Calu3 (cell line): ENCODE measurements around the gene IRX2. TPM values are rescaled to one million over a fixed set of nuclear protein-coding genes. Genes with fewer than 3 reads are reported as not detected.

Source experiments
- BruUV-seq: library from RNA; stranded (reverse); fragments of 400-500 nt; replicated peaks from 2 replicates; lab custom pipeline; 2021; lab: Mats Ljungman, UMichigan
- CTCF ChIA-PET: fragments of 300-600 bp; sonication (Branson Sonifier 250); formaldehyde crosslinking; loops from one replicate; lab custom pipeline; 2022; ENCODE audit warnings: antibody characterized with exemption; lab: Charles Lee
- DNase-seq: peaks from one replicate; pipeline ENCODE4 v3.0.0; 2022
- H3K27ac Mint-ChIP-seq: one replicate; pipeline ENCODE4 v1.8.0; 2022; ENCODE audit warnings: mixed read lengths; ENCODE audit not compliant: unreplicated experiment
- H3K27me3 Mint-ChIP-seq: one replicate; pipeline ENCODE4 v1.8.0; 2022; ENCODE audit warnings: mixed read lengths; ENCODE audit not compliant: unreplicated experiment
- H3K36me3 Mint-ChIP-seq: one replicate; pipeline ENCODE4 v1.8.0; 2022; ENCODE audit warnings: mild to moderate bottlenecking, moderate library complexity, mixed read lengths; ENCODE audit not compliant: insufficient read depth, unreplicated experiment
- H3K4me1 Mint-ChIP-seq: one replicate; pipeline ENCODE4 v1.8.0; 2022; ENCODE audit warnings: mild to moderate bottlenecking, low read depth, mixed read lengths; ENCODE audit not compliant: unreplicated experiment
- H3K4me3 Mint-ChIP-seq: one replicate; pipeline ENCODE4 v1.8.0; 2022; ENCODE audit warnings: mild to moderate bottlenecking, low read depth, moderate library complexity, mixed read lengths; ENCODE audit not compliant: unreplicated experiment
- H3K9me3 Mint-ChIP-seq: one replicate; pipeline ENCODE4 v1.8.0; 2022; ENCODE audit warnings: low read depth, mixed read lengths; ENCODE audit not compliant: unreplicated experiment
- CTCF ChIP-seq: fragments of 200-600 bp; IDR thresholded peaks from one replicate; pipeline ENCODE4 v1.8.0; 2022; ENCODE audit warnings: antibody characterized with exemption; ENCODE audit not compliant: unreplicated experiment
- intact Hi-C: fragments of 100-400 bp; cut with micrococcal nuclease; formaldehyde crosslinking; loops from one replicate; pipeline ENCODE4 v1.10.0; 2022; ENCODE audit not compliant: unreplicated experiment
- total RNA-seq: library from RNA; stranded (reverse); gene quantifications from 2 replicates; pipeline ENCODE4 v1.2.3, GENCODE V29; 2022

Gene IRX2
- total RNA-seq, 1 experiment from 2014 or later = not detected

GRCh38 chr5:2750026-2750757, 1.3 kb downstream of the IRX2 start:
- DNase-seq = no peak
- Mint-ChIP-seq H3K36me3 (no peaks in the 10 kb centered on the region), H3K27ac (no peak overlapping the region), H3K9me3 (peaks cover 3% of the 10 kb centered on the region), H3K27me3 (no peaks in the 10 kb centered on the region), H3K4me3 (no peak overlapping the region), H3K4me1 (no peaks in the 10 kb centered on the region)
- no peak for TF ChIP-seq CTCF
- intact Hi-C loops = no loop called here
- BruUV-seq = no TSS peak
- CTCF ChIA-PET = no interaction called here

GRCh38 chr5:2749514-2750025, 1.9 kb downstream of the IRX2 start:
- BruUV-seq = no TSS peak
- Mint-ChIP-seq H3K9me3 (peaks cover 3% of the 10 kb centered on the region), H3K27me3 (no peaks in the 10 kb centered on the region), H3K36me3 (no peaks in the 10 kb centered on the region), H3K4me3 (no peak overlapping the region), H3K27ac (no peak overlapping the region), H3K4me1 (no peaks in the 10 kb centered on the region)
- no peak for TF ChIP-seq CTCF
- CTCF ChIA-PET = no interaction called here
- intact Hi-C loops = no loop called here
- no peak for DNase-seq

GRCh38 chr5:2748861-2749513, 2.5 kb downstream of the IRX2 start:
- no peak for TF ChIP-seq CTCF
- Mint-ChIP-seq H3K9me3 (no peaks in the 10 kb centered on the region), H3K4me3 (no peak overlapping the region), H3K36me3 (no peaks in the 10 kb centered on the region), H3K4me1 (no peaks in the 10 kb centered on the region), H3K27me3 (no peaks in the 10 kb centered on the region), H3K27ac (no peak overlapping the region)
- DNase-seq = no peak
- intact Hi-C loops = no loop called here
- CTCF ChIA-PET = no interaction called here
- no TSS peak for BruUV-seq

- Mint-ChIP-seq H3K4me3 (no peak overlapping the region), H3K4me1 (no peaks in the 10 kb centered on the region), H3K9me3 (peaks cover 3% of the 10 kb centered on the region), H3K27ac (no peak overlapping the region), H3K36me3 (no peaks in the 10 kb centered on the region), H3K27me3 (no peaks in the 10 kb centered on the region)
- CTCF ChIA-PET = no interaction called here
- no peak for TF ChIP-seq CTCF
- DNase-seq = no peak
- intact Hi-C loops = no loop called here
- BruUV-seq = no TSS peak
Observed at GRCh38 chr5:2748179-2748860, 3.2 kb downstream of the IRX2 start.
